Measurements from ENCODE around the gene SERTAD1.
"Not testable (repeated sequence)": the region's sequence is repeated elsewhere in the genome, so short reads cannot be mapped to it uniquely, and the experiment has no call there.

SERTAD1 gene

GRCh38 chr19:40452016-40452415 is 26.2 kb upstream of the SERTAD1 start:
- no peak for DNase-seq

- no peak for DNase-seq
Measured at GRCh38 chr19:40450664-40451063, 24.9 kb upstream of the SERTAD1 start.

- no peak for DNase-seq
Measured at GRCh38 chr19:40449506-40449905, 23.7 kb upstream of the SERTAD1 start.

GRCh38 chr19:40446263-40446784 is 20.5 kb upstream of the SERTAD1 start:
- no peak for DNase-seq

- DNase-seq = peak in 1 of 51 donors; percentile 1
Measured at GRCh38 chr19:40445780-40446262, 20.0 kb upstream of the SERTAD1 start.

GRCh38 chr19:40444825-40445312 is 19.1 kb upstream of the SERTAD1 start:
- DNase-seq = no peak

GRCh38 chr19:40444000-40444824 is 18.4 kb upstream of the SERTAD1 start, which contains the start of gene SERTAD3:
Gene SERTAD3 (minus strand): TSS chr19:40444335. CDS start chr19:40442080, 2,255 bp downstream.
- DNase-seq = peak; percentile 75 to 99 (median 97)

GRCh38 chr19:40443131-40443999 is 17.6 kb upstream of the SERTAD1 start:
- peak; percentile 90 to 99 (median 97) for DNase-seq

GRCh38 chr19:40442328-40443130 is 16.7 kb upstream of the SERTAD1 start:
- DNase-seq = no peak

- no peak for DNase-seq
Measured at GRCh38 chr19:40441719-40442253, 16.0 kb upstream of the SERTAD1 start.

- no peak for DNase-seq
Measured at GRCh38 chr19:40438284-40438683, 12.5 kb upstream of the SERTAD1 start.

- peak in 49 of 51 donors; percentile 25 to 86 (median 72) for DNase-seq
Measured at GRCh38 chr19:40433391-40434216, 7.8 kb upstream of the SERTAD1 start.

- not testable (repeated sequence) for DNase-seq
Measured at GRCh38 chr19:40432760-40433159, 7.0 kb upstream of the SERTAD1 start.

GRCh38 chr19:40431698-40432097 is 5.9 kb upstream of the SERTAD1 start:
- DNase-seq = no peak

- DNase-seq = not testable (repeated sequence)
Measured at GRCh38 chr19:40430242-40430641, 4.5 kb upstream of the SERTAD1 start.

GRCh38 chr19:40428197-40428596 is 2.4 kb upstream of the SERTAD1 start:
- not testable (repeated sequence) for DNase-seq

GRCh38 chr19:40424637-40425449 is 949 bp downstream of the SERTAD1 start:
- DNase-seq = peak in 16 of 51 donors; percentile 29 to 60 (median 44)

- DNase-seq = no peak
Measured at GRCh38 chr19:40423938-40424337, 1.9 kb downstream of the SERTAD1 start.
